GM12872 (cell line): ENCODE data around the gene TBXAS1.

ENCODE experiments used
- CTCF ChIP-seq: IDR thresholded peaks from 3 replicates; pipeline ENCODE4 v1.5.1; 2011; ENCODE audit warnings: low read depth, mild to moderate bottlenecking, low read length, moderate library complexity; ENCODE audit not compliant: insufficient read depth

The TBXAS1 gene

GRCh38 chr7:139857791-139858190, 28.7 kb downstream of the TBXAS1 start:
- TF ChIP-seq CTCF: no peak

GRCh38 chr7:139860090-139860775, 31.2 kb downstream of the TBXAS1 start:
- TF ChIP-seq CTCF: no peak

- no peak for TF ChIP-seq CTCF
These were observed 32.7 kb downstream of the TBXAS1 start for GRCh38 chr7:139861803-139862202.

- no peak for TF ChIP-seq CTCF
These were observed 37.2 kb downstream of the TBXAS1 start for GRCh38 chr7:139866047-139866837.

- TF ChIP-seq CTCF: no peak
These were observed 38.8 kb downstream of the TBXAS1 start for GRCh38 chr7:139867847-139868246.

GRCh38 chr7:139869886-139870285, 40.8 kb downstream of the TBXAS1 start:
- TF ChIP-seq CTCF: no peak

- no peak for TF ChIP-seq CTCF
These were observed 41.3 kb downstream of the TBXAS1 start for GRCh38 chr7:139870380-139870779.
